ENCODE measurements around the gene RIT2. TPM values are rescaled to one million over a fixed set of nuclear protein-coding genes. Genes with fewer than 3 reads are reported as not detected.

Gene RIT2
- total and polyA plus RNA-seq, 2 of the 4 experiments (the other 2 are of a cell fraction) = not detected

DNA sequence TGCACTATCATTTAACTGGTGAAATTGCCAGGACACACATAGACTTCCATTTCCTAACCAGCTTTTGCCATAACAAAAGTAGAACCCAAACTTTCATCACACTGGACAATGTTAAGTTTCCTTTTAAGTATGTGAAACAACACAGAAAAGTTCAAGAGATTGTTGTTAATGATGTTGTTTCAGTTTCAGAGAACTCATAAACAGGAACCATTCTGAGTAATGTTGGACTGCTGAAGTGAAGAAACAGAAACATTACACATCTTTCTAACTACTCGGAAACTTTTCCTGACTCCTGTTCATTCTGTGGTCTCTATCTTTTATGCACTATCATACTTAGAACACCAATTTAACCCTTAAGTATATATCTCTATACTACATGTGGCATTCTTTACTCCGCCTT, 179.2 kb downstream of the RIT2 start:
- POLR2A ChIA-PET (ENCODE audit: unreplicated experiment) = no interaction called here
- Histone ChIP-seq H3K4me2 (ENCODE audit: low read depth, low read length) (no peak overlapping the region), H3K9ac (ENCODE audit: low read depth, low read length) (no peak overlapping the region), H3K36me3 (ENCODE audit: control insufficient read depth, insufficient read depth, low read length) (no peaks in the 10 kb centered on the region), H2AFZ (replicated peaks; ENCODE audit: low read length, poor library complexity) (no peak overlapping the region), H2BK20ac (ENCODE audit: low read depth, low read length) (no peak overlapping the region), H2AK9ac (replicated peaks; ENCODE audit: low read depth, low read length, poor library complexity) (no peak overlapping the region), H3K79me1 (ENCODE audit: low read depth in 1 of 2, low read length in 2 of 2) (no peaks in the 10 kb centered on the region), H3K27me3 (ENCODE audit: control insufficient read depth, insufficient read depth, low read length) (no peaks in the 10 kb centered on the region), H3K4ac (ENCODE audit: low read depth, low read length) (no peak overlapping the region), H2AK5ac (ENCODE audit: low read depth, low read length) (no peak overlapping the region), H3K23ac (ENCODE audit: low read depth, low read length) (no peak overlapping the region), H3K9me1 (ENCODE audit: insufficient read depth, low read length) (no peaks in the 10 kb centered on the region), H3K9me3 (ENCODE audit: control insufficient read depth, insufficient read depth, low read length) (peaks cover 4% of the 10 kb centered on the region), H2BK15ac (ENCODE audit: low read depth, low read length) (no peak overlapping the region), H3K56ac (ENCODE audit: extremely low read depth, insufficient read depth, low read length) (no peak overlapping the region), H3K18ac (ENCODE audit: low read depth, low read length) (no peak overlapping the region), H4K91ac (ENCODE audit: insufficient read depth, low read depth, low read length) (no peak overlapping the region), H2BK5ac (ENCODE audit: low read depth, low read length, poor library complexity, severe bottlenecking) (no peak overlapping the region), H3K4me3 (ENCODE audit: insufficient read depth, low read depth, low read length) (no peak overlapping the region), H4K20me1 (ENCODE audit: insufficient read depth, low read length) (no peaks in the 10 kb centered on the region), H3K14ac (replicated peaks; ENCODE audit: low read depth, low read length) (no peak overlapping the region), H2BK120ac (ENCODE audit: low read depth, low read length) (no peak overlapping the region), H3K27ac (ENCODE audit: insufficient read depth, low read length) (no peak overlapping the region), H3K4me1 (ENCODE audit: control insufficient read depth, insufficient read depth, low read length) (no peaks in the 10 kb centered on the region), H4K8ac (ENCODE audit: low read depth in 2 of 2, low read length in 2 of 2) (no peak overlapping the region), H4K5ac (ENCODE audit: low read depth, low read length) (no peak overlapping the region)
- no CpG with 5 or more reads among the region's 2 CpGs for WGBS, 2 experiments (ENCODE audit: extremely low coverage in 2 of 2, insufficient read length in 1 of 2)
- intact Hi-C loops (cut with micrococcal nuclease) (no loop called here), dilution Hi-C loops (cut with HindIII; ENCODE audit: low sequenced_read_pairs, unreplicated experiment) (no loop called here), in situ Hi-C loops (cut with MboI; ENCODE audit: low sequenced_read_pairs) (no loop called here)
- no TSS peak for BruUV-seq (replicated peaks)
- ATAC-seq (ENCODE audit: low read depth) (no peak), DNase-seq (no peak)
- TF ChIP-seq RAD21 (IDR thresholded peaks at IDR 0.05; ENCODE audit: low read length) = no peak
- CTCF ChIA-PET = no interaction called here
